GM12878 (cell line): ENCODE results near the gene HSP90AB1. TPM values are rescaled to one million over a fixed set of nuclear protein-coding genes. Genes with fewer than 3 reads are reported as not detected.

Experiments
- ATAC-seq: fragments of 200-7000 bp; cut with Tn5 transposase; 3 replicates; pipeline ENCODE4 v1.9.1; 2020; ENCODE audit warnings: mild to moderate bottlenecking, moderate library complexity
- BruUV-seq: library from RNA; stranded (reverse); fragments of 400-500 nt; replicated peaks from 2 replicates; lab custom pipeline; 2021; lab: Mats Ljungman, UMichigan
- CTCF ChIA-PET: fragments of 300-600 bp; sonication (Branson Sonifier 250); formaldehyde crosslinking; extraction: SDS; loops from one replicate; lab custom pipeline; 2021; ENCODE audit warnings: inconsistent platforms; lab: Yijun Ruan, JAX
- POLR2A ChIA-PET: fragments of 350-600 bp; formaldehyde crosslinking; extraction: SDS; loops from one replicate; lab custom pipeline; 2021; ENCODE audit warnings: inconsistent platforms; lab: Charles Lee
- RAD21 ChIA-PET: fragments of 300-600 bp; sonication (Branson Sonifier 250); formaldehyde crosslinking; loops from one replicate; lab custom pipeline; 2023; ENCODE audit warnings: antibody characterized with exemption; ENCODE audit not compliant: unreplicated experiment; lab: Charles Lee
- SMC1A ChIA-PET: fragments of 300-600 bp; sonication (Branson Sonifier 250); formaldehyde crosslinking; loops from one replicate; lab custom pipeline; 2023; ENCODE audit not compliant: unreplicated experiment, uncharacterized antibody; lab: Charles Lee
- DNase-seq: peaks from one replicate; pipeline ENCODE4 v3.0.0-alpha.2; 2011; ENCODE audit warnings: low read depth, low spot score
- FAIRE-seq: peaks from 3 replicates; lab custom pipeline; 2011; peaks lifted over from hg19 to GRCh38; lab: Jason Lieb, UNC
- H2AFZ ChIP-seq: 2 replicates; pipeline ENCODE4 v1.6.0; 2011; ENCODE audit warnings: low read depth, low read length, control low read depth; ENCODE audit not compliant: control insufficient read depth
- H3K27ac ChIP-seq: 2 replicates; pipeline ENCODE4 v1.5.1; 2011; ENCODE audit warnings: control low read depth; ENCODE audit not compliant: control insufficient read depth, insufficient read depth
- H3K27me3 ChIP-seq, 2 experiments: replicated peaks in 1 of 2; 2 replicates each; pipeline versions ENCODE4 v1.6.0 to v1.6.1; 2011; ENCODE audit warnings: low read length in 1 of 2; ENCODE audit not compliant: control insufficient read depth in 2 of 2, insufficient read depth in 2 of 2
- H3K36me3 ChIP-seq, 2 experiments: 2 replicates each; pipeline ENCODE4 v1.5.1; 2011; ENCODE audit warnings: low read length in 1 of 2; ENCODE audit not compliant: control insufficient read depth in 2 of 2, insufficient read depth in 2 of 2
- H3K4me1 ChIP-seq: 2 replicates; pipeline ENCODE4 v1.6.1; 2011; ENCODE audit warnings: mild to moderate bottlenecking, low read length, moderate library complexity, mixed read lengths; ENCODE audit not compliant: control insufficient read depth, insufficient read depth
- H3K4me2 ChIP-seq: 2 replicates; pipeline ENCODE4 v1.6.0; 2011; ENCODE audit warnings: control low read depth; ENCODE audit not compliant: control insufficient read depth, insufficient read depth
- H3K4me3 ChIP-seq: fragments of 200-600 bp; sonication (generic); 2 replicates; pipeline ENCODE4 v1.5.1; 2016
- H3K79me2 ChIP-seq: 2 replicates; pipeline ENCODE4 v1.6.0; 2011; ENCODE audit warnings: low read length; ENCODE audit not compliant: control insufficient read depth, insufficient read depth
- H3K9ac ChIP-seq: 2 replicates; pipeline ENCODE4 v1.8.0; 2011; ENCODE audit warnings: low read length, control low read depth, mixed read lengths; ENCODE audit not compliant: control insufficient read depth, insufficient read depth
- H3K9me3 ChIP-seq: replicated peaks from 3 replicates; pipeline ENCODE4 v1.5.1; 2011; ENCODE audit warnings: mild to moderate bottlenecking, low read length; ENCODE audit not compliant: control insufficient read depth, insufficient read depth
- H4K20me1 ChIP-seq: 2 replicates; pipeline ENCODE4 v1.6.0; 2011; ENCODE audit not compliant: control insufficient read depth, insufficient read depth
- BACH1 ChIP-seq: fragments of 450-650 bp; IDR thresholded peaks from 2 replicates; pipeline ENCODE4 v1.6.1; 2017; ENCODE audit warnings: mild to moderate bottlenecking, borderline replicate concordance
- BRCA1 ChIP-seq: IDR thresholded peaks from 2 replicates; pipeline ENCODE4 v1.6.1; 2011; ENCODE audit warnings: low read depth, low read length, improper control_type of control experiment
- NBN ChIP-seq: fragments of 450-650 bp; IDR thresholded peaks from 2 replicates; pipeline ENCODE4 v1.6.1; 2016
- POLR2A ChIP-seq: IDR thresholded peaks from 2 replicates; pipeline ENCODE4 v1.6.1; 2011; ENCODE audit warnings: low read depth, mild to moderate bottlenecking, low read length
- POLR2AphosphoS5 ChIP-seq: IDR thresholded peaks from 2 replicates; pipeline ENCODE4 v1.6.1; 2011; ENCODE audit warnings: mild to moderate bottlenecking, low read length, inconsistent platforms
- RCOR1 ChIP-seq: conservative IDR thresholded peaks from 2 replicates; pipeline ENCODE4 v1.6.1; 2012; ENCODE audit warnings: low read depth, low read length, improper control_type of control experiment
- SMAD1 ChIP-seq: fragments of 450-650 bp; IDR thresholded peaks from 2 replicates; pipeline ENCODE4 v1.6.1; 2018; ENCODE audit warnings: mild to moderate bottlenecking, low read depth; ENCODE audit not compliant: partially characterized antibody
- STAT3 ChIP-seq: IDR thresholded peaks from 2 replicates; pipeline ENCODE4 v1.6.1; 2011; ENCODE audit warnings: low read depth, low read length, improper control_type of control experiment
- WGBS: methylation state at CpG from one replicate; pipeline ENCODE4 v1.1.6; 2016; ENCODE audit warnings: low lambda C conversion rate; ENCODE audit not compliant: insufficient replicate concordance, insufficient coverage; ENCODE audit errors: missing lambda C conversion rate; 5-methylcytosine and 5-hydroxymethylcytosine counted together
- in situ Hi-C: fragments of 300-500 bp; cut with MboI; formaldehyde crosslinking; loops from 9 replicates; pipeline ENCODE4 v1.14.3; 2018; ENCODE audit warnings: mixed read lengths
- intact Hi-C: fragments of 100-400 bp; cut with micrococcal nuclease; formaldehyde crosslinking; loops from one replicate; pipeline ENCODE4 v1.14.2; 2022; ENCODE audit not compliant: unreplicated experiment
- polyA plus RNA-seq, 11 experiments: library from polyadenylated mRNA; depleted of rRNA in 4 of 11; unstranded in 6 of 11; stranded (reverse) in 5 of 11; fragments of >200 nt; fragmentation: Nextera tagmentation in 4 of 11; fragmentation: Illumina TruSeq in 1 of 11; extraction: Ambion mirVana in 4 of 11; extraction: Trizol in 1 of 11; gene quantifications; 1 replicate in 1 of 11; 2 replicates in 10 of 11; pipeline versions ENCODE4 v1.2.1 to v1.2.3, GENCODE V29; 2011 to 2016; ENCODE audit warnings: inconsistent platforms in 2 of 11, missing spikeins in 2 of 11, low read depth in 1 of 11
- total RNA-seq, 4 experiments: library from RNA; depleted of rRNA in 3 of 4; stranded (reverse); fragments of >200 nt in 3 of 4; fragmentation: Illumina TruSeq in 1 of 4; extraction: Trizol in 1 of 4; gene quantifications; 2 replicates each; pipeline versions ENCODE4 v1.2.1 to v1.2.3, GENCODE V29; 2013 to 2021
- TF ChIP-seq, protein P1 (sequence below): IDR thresholded peaks from 2 replicates; pipeline ENCODE4 v1.6.1; 2011; ENCODE audit warnings: borderline replicate concordance, low read depth, mild to moderate bottlenecking, moderate library complexity, mixed read lengths, low read length; ENCODE audit not compliant: insufficient read depth; ENCODE audit errors: extremely low read length

HSP90AB1 gene
- total and polyA plus RNA-seq, 10 of the 15 experiments (the other 5 are each of a cell fraction or from before 2014, with no cell fraction given), result 988 to 1,682 (median 1,146) TPM

DNA sequence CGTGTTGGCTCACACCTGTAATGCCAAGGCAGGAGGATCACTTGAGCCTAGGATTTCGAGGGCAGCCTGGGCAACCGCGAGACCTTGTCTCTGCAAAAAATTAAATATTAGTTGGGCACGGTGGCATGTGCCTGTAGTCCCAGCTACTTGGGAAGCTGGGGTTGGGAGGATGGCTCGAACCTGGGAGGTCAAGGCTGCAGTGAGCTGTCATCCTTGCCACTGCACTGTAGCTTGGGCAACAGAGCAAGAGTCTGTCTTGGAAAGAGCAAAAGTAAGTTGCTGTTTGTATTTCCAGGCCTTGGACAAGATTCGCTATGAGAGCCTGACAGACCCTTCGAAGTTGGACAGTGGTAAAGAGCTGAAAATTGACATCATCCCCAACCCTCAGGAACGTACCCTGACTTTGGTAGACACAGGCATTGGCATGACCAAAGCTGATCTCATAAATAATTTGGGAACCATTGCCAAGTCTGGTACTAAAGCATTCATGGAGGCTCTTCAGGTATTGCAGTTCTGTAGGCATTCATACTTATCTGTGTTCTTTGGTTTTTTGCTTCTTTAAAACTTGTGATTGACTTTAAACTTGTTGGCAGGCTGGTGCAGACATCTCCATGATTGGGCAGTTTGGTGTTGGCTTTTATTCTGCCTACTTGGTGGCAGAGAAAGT is 2.3 kb downstream of the HSP90AB1 start:
- in situ Hi-C loops (no loop called here), intact Hi-C loops (no loop called here)
- Histone ChIP-seq H2AFZ (no peak overlapping the region), H3K4me3 (peak overlapping the region; percentile 95), H4K20me1 (peaks cover 11% of the 10 kb centered on the region; the same call in 1 of the 2 replicates), H3K36me3 (peaks cover 28 to 50% of the 10 kb centered on the region in 2 experiments), H3K9me3 (no peaks in the 10 kb centered on the region), H3K79me2 (peaks cover 74% of the 10 kb centered on the region), H3K9ac (peak overlapping the region; percentile 100), H3K27me3 (no peaks in the 10 kb centered on the region), H3K4me1 (peaks cover 7% of the 10 kb centered on the region; the same call in 1 of the 2 replicates), H3K4me2 (peak overlapping the region; percentile 58), H3K27ac (no peak overlapping the region)
- TF ChIP-seq BACH1 (peak; percentile 37; the same call in 1 of the 2 replicates), POLR2A (peak; percentile 47), SMAD1 (no peak), STAT3 (no peak), RCOR1 (no peak), NBN (no peak), BRCA1 (no peak), POLR2AphosphoS5 (peak; percentile 58)
- TF ChIP-seq, protein P1, sequence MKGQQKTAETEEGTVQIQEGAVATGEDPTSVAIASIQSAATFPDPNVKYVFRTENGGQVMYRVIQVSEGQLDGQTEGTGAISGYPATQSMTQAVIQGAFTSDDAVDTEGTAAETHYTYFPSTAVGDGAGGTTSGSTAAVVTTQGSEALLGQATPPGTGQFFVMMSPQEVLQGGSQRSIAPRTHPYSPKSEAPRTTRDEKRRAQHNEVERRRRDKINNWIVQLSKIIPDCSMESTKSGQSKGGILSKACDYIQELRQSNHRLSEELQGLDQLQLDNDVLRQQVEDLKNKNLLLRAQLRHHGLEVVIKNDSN, result no peak
- RAD21 ChIA-PET, result interaction anchor here (1.2 to 1.4 kb wide), 2 partner anchors 13 to 25 kb away, joined by 3 to 6 read pairs; no protein-coding TSS in a partner anchor
- no peak for ATAC-seq
- POLR2A ChIA-PET, result interaction anchor here (5.1 to 6.3 kb wide), 2 partner anchors 11 to 28 kb away, joined by 63 to 131 read pairs; partner anchors contain the start of genes SLC29A1 and SLC35B2
- no TSS peak for BruUV-seq
- DNase-seq, result no peak
- no peak for FAIRE-seq
- 40% methylated on average over 9 of the region's 9 CpGs for WGBS
- SMC1A ChIA-PET, result interaction anchor here (0.6 to 2.6 kb wide), 2 partner anchors 25 to 42 kb away, joined by 3 to 10 read pairs; no protein-coding TSS in a partner anchor
- CTCF ChIA-PET, result interaction anchor here (1.0 to 7.7 kb wide), 5 partner anchors 12 to 155 kb away, joined by 3 to 39 read pairs (median 6); partner anchors contain the start of gene SLC29A1
